ENCODE results near the gene RHBG. TPM values are rescaled to one million over a fixed set of nuclear protein-coding genes. Genes with fewer than 3 reads are reported as not detected.

The RHBG gene
- total and polyA plus RNA-seq, 4 donors: 0.25 to 6.4 (median 2.3) TPM

DNA sequence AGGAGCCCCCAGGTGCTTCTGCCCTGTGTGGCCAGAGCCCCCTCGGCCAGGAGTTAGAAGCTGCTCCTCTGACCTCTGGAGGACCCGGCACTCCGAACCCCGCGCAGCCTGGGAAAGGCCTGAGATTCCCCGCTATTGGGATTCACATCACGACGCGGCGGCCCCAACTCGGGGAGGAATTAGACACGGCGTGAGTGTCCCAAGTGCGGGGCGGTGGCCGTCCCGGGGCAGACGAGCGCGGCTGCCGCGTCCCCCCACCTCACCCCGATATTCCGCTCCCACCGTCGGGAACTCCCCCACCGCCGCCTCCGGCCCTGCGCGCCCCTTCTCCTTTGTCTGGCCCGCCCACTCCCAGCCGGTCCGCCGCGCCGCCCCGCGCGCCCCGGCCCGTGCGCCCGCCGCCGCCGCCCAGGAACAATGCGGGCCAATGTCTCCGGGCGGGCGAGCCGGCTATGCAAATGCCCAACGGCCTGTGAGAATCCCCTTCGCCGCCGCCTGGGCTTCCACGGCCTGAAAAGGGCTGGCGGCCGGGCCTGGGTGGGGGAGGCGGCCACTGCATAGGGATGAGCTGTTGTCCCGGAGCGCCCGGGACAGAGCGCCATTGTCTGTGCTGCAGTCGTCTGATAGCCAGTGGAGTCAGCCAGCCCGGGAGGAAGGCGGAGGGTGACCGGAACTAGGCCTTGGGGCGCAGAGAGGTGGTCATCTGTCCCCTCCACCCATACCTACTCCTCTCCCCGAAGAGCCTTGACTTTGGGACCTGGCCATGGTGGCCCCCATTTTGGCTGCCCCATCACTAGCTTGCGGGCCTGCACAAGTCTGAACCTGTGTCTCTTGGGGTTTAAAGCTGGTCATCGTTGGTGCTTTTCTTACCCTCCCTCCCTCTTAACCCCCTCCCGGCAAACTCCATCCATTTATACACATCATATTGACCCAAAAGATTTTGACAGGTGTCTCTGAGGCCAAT is 19.4 kb downstream of the RHBG start:
- Histone ChIP-seq H3K4me1 (ENCODE audit: control insufficient read depth in 4 of 4, insufficient read depth in 4 of 4, low read length in 3 of 4) (peaks cover 0 to 2% (median 0%) of the 10 kb centered on the region in 4 donors), H3K9ac (ENCODE audit: low read depth in 1 of 2, low read length in 2 of 2) (no peak overlapping the region), H3K4me3 (ENCODE audit: low read depth in 1 of 3, low read length in 3 of 3) (peak overlapping the region in 1 of 3 donors; percentile 18), H3K27me3 (ENCODE audit: control insufficient read depth in 4 of 4, insufficient read depth in 4 of 4, low read length in 3 of 4) (no peaks in the 10 kb centered on the region), H3K36me3 (ENCODE audit: control insufficient read depth in 4 of 4, insufficient read depth in 3 of 4, low read depth in 1 of 4, low read length in 3 of 4) (no peaks in the 10 kb centered on the region), H3K9me3 (ENCODE audit: control insufficient read depth in 4 of 4, low read length in 3 of 4) (no peaks in the 10 kb centered on the region), H3K27ac (ENCODE audit: low read depth in 1 of 2, low read length in 2 of 2) (no peak overlapping the region)
- no peak for DNase-seq (ENCODE audit: low spot score)
- WGBS: 14% methylated on average over 73 of the region's 73 CpGs
- TF ChIP-seq EGR1 (IDR thresholded peaks at IDR 0.05; ENCODE audit: low read depth in 2 of 2) (no peak), SP1 (IDR thresholded peaks at IDR 0.05) (no peak), RAD21 (IDR thresholded peaks at IDR 0.05) (no peak), TAF1 (conservative IDR thresholded peaks at IDR 0.05) (no peak), RXRA (IDR thresholded peaks at IDR 0.05) (no peak)
- TF ChIP-seq, protein P1, sequence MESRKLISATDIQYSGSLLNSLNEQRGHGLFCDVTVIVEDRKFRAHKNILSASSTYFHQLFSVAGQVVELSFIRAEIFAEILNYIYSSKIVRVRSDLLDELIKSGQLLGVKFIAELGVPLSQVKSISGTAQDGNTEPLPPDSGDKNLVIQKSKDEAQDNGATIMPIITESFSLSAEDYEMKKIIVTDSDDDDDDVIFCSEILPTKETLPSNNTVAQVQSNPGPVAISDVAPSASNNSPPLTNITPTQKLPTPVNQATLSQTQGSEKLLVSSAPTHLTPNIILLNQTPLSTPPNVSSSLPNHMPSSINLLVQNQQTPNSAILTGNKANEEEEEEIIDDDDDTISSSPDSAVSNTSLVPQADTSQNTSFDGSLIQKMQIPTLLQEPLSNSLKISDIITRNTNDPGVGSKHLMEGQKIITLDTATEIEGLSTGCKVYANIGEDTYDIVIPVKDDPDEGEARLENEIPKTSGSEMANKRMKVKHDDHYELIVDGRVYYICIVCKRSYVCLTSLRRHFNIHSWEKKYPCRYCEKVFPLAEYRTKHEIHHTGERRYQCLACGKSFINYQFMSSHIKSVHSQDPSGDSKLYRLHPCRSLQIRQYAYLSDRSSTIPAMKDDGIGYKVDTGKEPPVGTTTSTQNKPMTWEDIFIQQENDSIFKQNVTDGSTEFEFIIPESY (IDR thresholded peaks at IDR 0.05): no peak
- TF ChIP-seq, protein P2, sequence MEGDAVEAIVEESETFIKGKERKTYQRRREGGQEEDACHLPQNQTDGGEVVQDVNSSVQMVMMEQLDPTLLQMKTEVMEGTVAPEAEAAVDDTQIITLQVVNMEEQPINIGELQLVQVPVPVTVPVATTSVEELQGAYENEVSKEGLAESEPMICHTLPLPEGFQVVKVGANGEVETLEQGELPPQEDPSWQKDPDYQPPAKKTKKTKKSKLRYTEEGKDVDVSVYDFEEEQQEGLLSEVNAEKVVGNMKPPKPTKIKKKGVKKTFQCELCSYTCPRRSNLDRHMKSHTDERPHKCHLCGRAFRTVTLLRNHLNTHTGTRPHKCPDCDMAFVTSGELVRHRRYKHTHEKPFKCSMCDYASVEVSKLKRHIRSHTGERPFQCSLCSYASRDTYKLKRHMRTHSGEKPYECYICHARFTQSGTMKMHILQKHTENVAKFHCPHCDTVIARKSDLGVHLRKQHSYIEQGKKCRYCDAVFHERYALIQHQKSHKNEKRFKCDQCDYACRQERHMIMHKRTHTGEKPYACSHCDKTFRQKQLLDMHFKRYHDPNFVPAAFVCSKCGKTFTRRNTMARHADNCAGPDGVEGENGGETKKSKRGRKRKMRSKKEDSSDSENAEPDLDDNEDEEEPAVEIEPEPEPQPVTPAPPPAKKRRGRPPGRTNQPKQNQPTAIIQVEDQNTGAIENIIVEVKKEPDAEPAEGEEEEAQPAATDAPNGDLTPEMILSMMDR (IDR thresholded peaks at IDR 0.05; ENCODE audit: low read depth, low read length, missing input control): no peak

DNA sequence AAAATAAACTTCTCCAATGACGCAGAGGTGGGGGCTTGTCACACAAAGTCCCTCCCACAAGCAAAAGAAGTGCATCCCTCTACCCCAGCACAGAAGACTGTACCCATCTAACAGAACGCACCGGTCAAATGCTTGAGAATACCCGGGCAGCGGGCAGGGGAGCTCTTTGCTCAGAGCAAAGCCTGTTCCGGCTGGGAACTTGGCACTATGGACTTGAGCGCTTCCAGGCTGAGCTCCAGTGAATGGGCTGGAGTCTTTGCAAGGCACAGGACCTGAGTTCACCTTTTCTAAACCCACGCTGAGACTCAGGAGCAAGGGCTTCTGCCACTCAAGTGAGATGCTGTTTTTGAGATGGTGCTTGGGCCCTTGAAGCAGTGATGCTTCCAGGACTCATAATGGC is 20.3 kb downstream of the RHBG start:
- Histone ChIP-seq H3K4me3 (ENCODE audit: low read depth in 1 of 3, low read length in 3 of 3) (no peak overlapping the region), H3K4me1 (ENCODE audit: control insufficient read depth in 4 of 4, insufficient read depth in 4 of 4, low read length in 3 of 4) (peaks cover 0 to 2% (median 0%) of the 10 kb centered on the region in 4 donors), H3K27ac (ENCODE audit: low read depth in 1 of 2, low read length in 2 of 2) (no peak overlapping the region), H3K27me3 (ENCODE audit: control insufficient read depth in 4 of 4, insufficient read depth in 4 of 4, low read length in 3 of 4) (no peaks in the 10 kb centered on the region), H3K9me3 (ENCODE audit: control insufficient read depth in 4 of 4, low read length in 3 of 4) (no peaks in the 10 kb centered on the region), H3K36me3 (ENCODE audit: control insufficient read depth in 4 of 4, insufficient read depth in 3 of 4, low read depth in 1 of 4, low read length in 3 of 4) (no peaks in the 10 kb centered on the region), H3K9ac (ENCODE audit: low read depth in 1 of 2, low read length in 2 of 2) (no peak overlapping the region)
- DNase-seq (ENCODE audit: low spot score): no peak
- TF ChIP-seq, protein P3, sequence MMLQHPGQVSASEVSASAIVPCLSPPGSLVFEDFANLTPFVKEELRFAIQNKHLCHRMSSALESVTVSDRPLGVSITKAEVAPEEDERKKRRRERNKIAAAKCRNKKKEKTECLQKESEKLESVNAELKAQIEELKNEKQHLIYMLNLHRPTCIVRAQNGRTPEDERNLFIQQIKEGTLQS (IDR thresholded peaks at IDR 0.05): no peak
- TF ChIP-seq GABPA (IDR thresholded peaks at IDR 0.05 in 1 of 2, conservative IDR thresholded peaks at IDR 0.05 in 1 of 2) (no peak), RAD21 (IDR thresholded peaks at IDR 0.05) (no peak)
- TF ChIP-seq, protein P4, sequence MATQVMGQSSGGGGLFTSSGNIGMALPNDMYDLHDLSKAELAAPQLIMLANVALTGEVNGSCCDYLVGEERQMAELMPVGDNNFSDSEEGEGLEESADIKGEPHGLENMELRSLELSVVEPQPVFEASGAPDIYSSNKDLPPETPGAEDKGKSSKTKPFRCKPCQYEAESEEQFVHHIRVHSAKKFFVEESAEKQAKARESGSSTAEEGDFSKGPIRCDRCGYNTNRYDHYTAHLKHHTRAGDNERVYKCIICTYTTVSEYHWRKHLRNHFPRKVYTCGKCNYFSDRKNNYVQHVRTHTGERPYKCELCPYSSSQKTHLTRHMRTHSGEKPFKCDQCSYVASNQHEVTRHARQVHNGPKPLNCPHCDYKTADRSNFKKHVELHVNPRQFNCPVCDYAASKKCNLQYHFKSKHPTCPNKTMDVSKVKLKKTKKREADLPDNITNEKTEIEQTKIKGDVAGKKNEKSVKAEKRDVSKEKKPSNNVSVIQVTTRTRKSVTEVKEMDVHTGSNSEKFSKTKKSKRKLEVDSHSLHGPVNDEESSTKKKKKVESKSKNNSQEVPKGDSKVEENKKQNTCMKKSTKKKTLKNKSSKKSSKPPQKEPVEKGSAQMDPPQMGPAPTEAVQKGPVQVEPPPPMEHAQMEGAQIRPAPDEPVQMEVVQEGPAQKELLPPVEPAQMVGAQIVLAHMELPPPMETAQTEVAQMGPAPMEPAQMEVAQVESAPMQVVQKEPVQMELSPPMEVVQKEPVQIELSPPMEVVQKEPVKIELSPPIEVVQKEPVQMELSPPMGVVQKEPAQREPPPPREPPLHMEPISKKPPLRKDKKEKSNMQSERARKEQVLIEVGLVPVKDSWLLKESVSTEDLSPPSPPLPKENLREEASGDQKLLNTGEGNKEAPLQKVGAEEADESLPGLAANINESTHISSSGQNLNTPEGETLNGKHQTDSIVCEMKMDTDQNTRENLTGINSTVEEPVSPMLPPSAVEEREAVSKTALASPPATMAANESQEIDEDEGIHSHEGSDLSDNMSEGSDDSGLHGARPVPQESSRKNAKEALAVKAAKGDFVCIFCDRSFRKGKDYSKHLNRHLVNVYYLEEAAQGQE (IDR thresholded peaks at IDR 0.05): no peak
- WGBS: 95% methylated on average over 8 of the region's 8 CpGs
